Lower leg skin (tissue), 3 donors: ENCODE measurements around the gene MS4A4A.

Experiments used
- POLR2A ChIP-seq, 2 donors: fragments of 450-650 bp; IDR thresholded peaks; one replicate each; pipeline ENCODE4 v1.6.1; 2016 to 2017; ENCODE audit warnings: antibody characterized with exemption in 2 of 2, mild to moderate bottlenecking in 1 of 2, moderate library complexity in 1 of 2
- TF ChIP-seq, protein P1 (sequence below), 3 donors: fragments of 450-650 bp; IDR thresholded peaks; one replicate each; pipeline ENCODE4 v1.5.1; 2016; ENCODE audit warnings: antibody characterized with exemption in 3 of 3, mild to moderate bottlenecking in 3 of 3, moderate library complexity in 2 of 3

DNA sequence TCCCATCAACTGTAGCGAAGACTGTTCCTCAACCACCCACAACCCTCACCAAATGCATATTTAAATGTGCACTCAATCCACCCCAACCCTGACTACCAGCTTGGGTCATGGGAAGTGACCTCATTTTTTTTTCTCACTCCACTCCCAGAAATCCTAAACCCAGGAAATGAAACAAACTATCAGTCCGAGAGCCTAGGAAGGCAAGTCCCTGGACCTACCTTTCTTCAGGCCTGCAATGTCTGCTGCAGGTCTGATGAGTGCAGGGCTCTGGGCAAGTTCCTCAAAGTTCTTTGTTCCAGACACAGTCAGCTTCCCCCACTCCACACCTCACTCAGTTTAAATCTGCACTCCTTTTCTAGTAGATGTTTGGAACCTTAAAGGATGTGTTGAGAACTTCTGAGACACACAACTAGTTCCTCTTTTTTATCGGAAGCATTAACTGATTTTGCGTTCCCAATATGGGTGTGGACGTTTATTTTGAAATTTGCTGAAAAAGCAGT lies 37.7 kb upstream of the MS4A4A start, which contains the start of gene MS4A4E:
- TF ChIP-seq, protein P1, sequence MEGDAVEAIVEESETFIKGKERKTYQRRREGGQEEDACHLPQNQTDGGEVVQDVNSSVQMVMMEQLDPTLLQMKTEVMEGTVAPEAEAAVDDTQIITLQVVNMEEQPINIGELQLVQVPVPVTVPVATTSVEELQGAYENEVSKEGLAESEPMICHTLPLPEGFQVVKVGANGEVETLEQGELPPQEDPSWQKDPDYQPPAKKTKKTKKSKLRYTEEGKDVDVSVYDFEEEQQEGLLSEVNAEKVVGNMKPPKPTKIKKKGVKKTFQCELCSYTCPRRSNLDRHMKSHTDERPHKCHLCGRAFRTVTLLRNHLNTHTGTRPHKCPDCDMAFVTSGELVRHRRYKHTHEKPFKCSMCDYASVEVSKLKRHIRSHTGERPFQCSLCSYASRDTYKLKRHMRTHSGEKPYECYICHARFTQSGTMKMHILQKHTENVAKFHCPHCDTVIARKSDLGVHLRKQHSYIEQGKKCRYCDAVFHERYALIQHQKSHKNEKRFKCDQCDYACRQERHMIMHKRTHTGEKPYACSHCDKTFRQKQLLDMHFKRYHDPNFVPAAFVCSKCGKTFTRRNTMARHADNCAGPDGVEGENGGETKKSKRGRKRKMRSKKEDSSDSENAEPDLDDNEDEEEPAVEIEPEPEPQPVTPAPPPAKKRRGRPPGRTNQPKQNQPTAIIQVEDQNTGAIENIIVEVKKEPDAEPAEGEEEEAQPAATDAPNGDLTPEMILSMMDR (IDR thresholded peaks at IDR 0.05), result no peak
- TF ChIP-seq POLR2A (IDR thresholded peaks at IDR 0.05), result no peak
